HL-60 (cell line): Measurements from ENCODE around the gene SPOCK2.
"Not testable (repeated sequence)": the region's sequence is repeated elsewhere in the genome, so short reads cannot be mapped to it uniquely, and the experiment has no call there.

Experiments used
- DNase-seq, 2 experiments: peaks; one replicate each; pipeline ENCODE4 v3.0.0-alpha.2; 2010 to 2020; ENCODE audit warnings: low read depth in 1 of 2, low spot score in 1 of 2
- H3K27ac ChIP-seq: fragments of 250-450 bp; sonication (Bioruptor Pico); replicated peaks from 2 replicates; pipeline ENCODE4 v1.5.1; 2020; ENCODE audit warnings: mild to moderate bottlenecking, moderate library complexity
- H3K27me3 ChIP-seq: fragments of 250-450 bp; sonication (Bioruptor Pico); 2 replicates; pipeline ENCODE4 v1.5.1; 2021; ENCODE audit warnings: mild to moderate bottlenecking, moderate library complexity; ENCODE audit not compliant: insufficient read depth, poor library complexity, severe bottlenecking
- H3K4me3 ChIP-seq: replicated peaks from 2 replicates; pipeline ENCODE4 v1.5.1; 2011; ENCODE audit warnings: mild to moderate bottlenecking, control low read depth, low read length; ENCODE audit not compliant: insufficient read depth
- CTCF ChIP-seq: IDR thresholded peaks from one replicate; pipeline ENCODE4 v1.5.1; 2011; ENCODE audit warnings: low read length, control low read depth, inconsistent platforms; ENCODE audit not compliant: insufficient read depth
- GABPA ChIP-seq: IDR thresholded peaks from 2 replicates; pipeline ENCODE4 v1.6.1; 2012; ENCODE audit warnings: low read depth
- POLR2AphosphoS5 ChIP-seq: IDR thresholded peaks from 2 replicates; pipeline ENCODE4 v1.6.1; 2012; ENCODE audit warnings: low read depth
- SPI1 ChIP-seq: IDR thresholded peaks from 2 replicates; pipeline ENCODE4 v1.6.1; 2012; ENCODE audit warnings: low read depth, mild to moderate bottlenecking, borderline replicate concordance
- TF ChIP-seq, protein P1 (sequence below): IDR thresholded peaks from 2 replicates; pipeline ENCODE4 v1.6.1; 2012; ENCODE audit warnings: low read depth; ENCODE audit not compliant: insufficient replicate concordance

SPOCK2 gene

DNA sequence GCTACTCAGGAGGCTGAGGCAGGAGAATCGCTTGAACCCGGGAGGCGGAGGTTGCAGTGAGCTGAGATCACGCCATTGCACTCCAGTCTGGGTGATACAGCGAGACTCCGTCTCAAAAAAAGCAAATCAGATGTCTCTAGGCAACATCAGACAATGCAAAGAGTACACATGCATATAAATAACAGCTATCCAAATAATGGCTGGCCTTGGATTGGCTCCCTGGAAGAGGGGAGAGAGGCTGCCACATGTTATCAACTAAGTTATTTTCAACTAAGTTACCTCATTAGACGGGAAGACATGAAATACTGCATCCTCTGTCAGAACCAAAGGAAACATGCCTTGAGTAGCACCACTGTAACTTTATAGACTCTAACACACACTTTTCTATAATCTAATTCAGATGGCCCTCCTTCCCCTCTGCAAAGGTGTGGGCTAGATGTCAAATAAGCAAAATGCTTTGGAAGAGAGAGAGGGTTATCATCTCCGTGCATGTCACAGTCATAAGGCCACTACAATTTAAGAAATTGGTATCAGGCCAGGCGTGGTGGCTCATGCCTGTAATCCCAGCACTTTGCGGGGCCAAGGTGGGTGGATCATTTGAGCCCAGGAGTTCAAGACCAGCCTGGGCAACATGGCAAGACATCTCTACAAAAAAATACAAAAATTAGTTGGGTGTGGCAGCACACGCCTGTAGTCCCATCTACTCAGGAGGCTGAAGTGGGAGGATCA is 22.5 kb upstream of the SPOCK2 start:
- DNase-seq: no peak
- H3K4me3 ChIP-seq: no peak overlapping the region
- no peaks in the 10 kb centered on the region for H3K27me3 ChIP-seq
- TF ChIP-seq POLR2AphosphoS5 (no peak), GABPA (no peak), SPI1 (no peak)
- no peak overlapping the region for H3K27ac ChIP-seq

- H3K27ac ChIP-seq: no peak overlapping the region
- no peaks in the 10 kb centered on the region for H3K27me3 ChIP-seq
- H3K4me3 ChIP-seq: no peak overlapping the region
- no peak for DNase-seq
- TF ChIP-seq, protein P1, sequence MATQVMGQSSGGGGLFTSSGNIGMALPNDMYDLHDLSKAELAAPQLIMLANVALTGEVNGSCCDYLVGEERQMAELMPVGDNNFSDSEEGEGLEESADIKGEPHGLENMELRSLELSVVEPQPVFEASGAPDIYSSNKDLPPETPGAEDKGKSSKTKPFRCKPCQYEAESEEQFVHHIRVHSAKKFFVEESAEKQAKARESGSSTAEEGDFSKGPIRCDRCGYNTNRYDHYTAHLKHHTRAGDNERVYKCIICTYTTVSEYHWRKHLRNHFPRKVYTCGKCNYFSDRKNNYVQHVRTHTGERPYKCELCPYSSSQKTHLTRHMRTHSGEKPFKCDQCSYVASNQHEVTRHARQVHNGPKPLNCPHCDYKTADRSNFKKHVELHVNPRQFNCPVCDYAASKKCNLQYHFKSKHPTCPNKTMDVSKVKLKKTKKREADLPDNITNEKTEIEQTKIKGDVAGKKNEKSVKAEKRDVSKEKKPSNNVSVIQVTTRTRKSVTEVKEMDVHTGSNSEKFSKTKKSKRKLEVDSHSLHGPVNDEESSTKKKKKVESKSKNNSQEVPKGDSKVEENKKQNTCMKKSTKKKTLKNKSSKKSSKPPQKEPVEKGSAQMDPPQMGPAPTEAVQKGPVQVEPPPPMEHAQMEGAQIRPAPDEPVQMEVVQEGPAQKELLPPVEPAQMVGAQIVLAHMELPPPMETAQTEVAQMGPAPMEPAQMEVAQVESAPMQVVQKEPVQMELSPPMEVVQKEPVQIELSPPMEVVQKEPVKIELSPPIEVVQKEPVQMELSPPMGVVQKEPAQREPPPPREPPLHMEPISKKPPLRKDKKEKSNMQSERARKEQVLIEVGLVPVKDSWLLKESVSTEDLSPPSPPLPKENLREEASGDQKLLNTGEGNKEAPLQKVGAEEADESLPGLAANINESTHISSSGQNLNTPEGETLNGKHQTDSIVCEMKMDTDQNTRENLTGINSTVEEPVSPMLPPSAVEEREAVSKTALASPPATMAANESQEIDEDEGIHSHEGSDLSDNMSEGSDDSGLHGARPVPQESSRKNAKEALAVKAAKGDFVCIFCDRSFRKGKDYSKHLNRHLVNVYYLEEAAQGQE: no peak
- no peak for TF ChIP-seq POLR2AphosphoS5
- TF ChIP-seq CTCF: no peak
- TF ChIP-seq GABPA: no peak
- TF ChIP-seq SPI1: no peak
These were observed 21.3 kb upstream of the SPOCK2 start for GRCh38 chr10:72109636-72110157.

DNA sequence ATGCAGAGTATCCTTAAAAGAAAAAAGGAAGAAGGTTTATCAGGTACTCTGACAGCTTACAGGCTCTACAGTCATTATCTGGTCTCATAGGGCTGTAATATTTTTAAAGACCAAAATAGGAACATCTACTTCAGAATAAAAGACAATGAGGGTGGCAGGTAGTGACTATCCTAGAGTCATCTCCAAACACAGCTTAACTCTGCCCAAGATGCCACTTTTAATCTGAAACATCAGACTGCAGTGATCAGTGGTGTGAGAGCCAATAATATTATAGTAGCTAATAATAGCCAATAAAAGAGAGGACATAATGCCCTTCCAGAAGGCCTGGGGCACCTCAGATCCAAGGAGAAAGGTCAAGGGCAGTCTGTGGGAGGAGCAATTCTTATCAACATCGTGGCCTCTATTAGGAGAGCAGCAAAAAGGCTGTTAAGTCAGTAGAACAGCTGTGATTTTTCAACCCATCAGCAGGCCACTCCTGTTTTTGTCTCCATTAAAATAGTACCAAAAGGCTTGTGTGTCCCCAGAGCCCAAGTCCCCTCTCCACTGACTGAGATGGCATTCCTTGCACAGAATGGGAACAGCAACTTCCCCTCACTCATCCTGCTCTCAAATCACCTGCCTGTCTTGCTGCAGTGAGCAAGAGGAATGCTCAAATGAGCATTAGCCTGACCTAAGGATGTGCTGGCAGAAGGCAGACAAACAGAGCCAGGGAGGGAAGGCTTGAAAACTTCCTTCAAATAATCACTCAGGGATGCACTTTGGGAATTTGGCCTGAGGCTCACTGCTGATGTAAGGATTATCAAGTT is 20.7 kb upstream of the SPOCK2 start:
- no peak overlapping the region for H3K4me3 ChIP-seq
- no peak overlapping the region for H3K27ac ChIP-seq
- DNase-seq: no peak
- TF ChIP-seq GABPA: no peak
- TF ChIP-seq, protein P1: no peak
- TF ChIP-seq SPI1: no peak
- no peak for TF ChIP-seq POLR2AphosphoS5
- no peak for TF ChIP-seq CTCF
- no peaks in the 10 kb centered on the region for H3K27me3 ChIP-seq

DNA sequence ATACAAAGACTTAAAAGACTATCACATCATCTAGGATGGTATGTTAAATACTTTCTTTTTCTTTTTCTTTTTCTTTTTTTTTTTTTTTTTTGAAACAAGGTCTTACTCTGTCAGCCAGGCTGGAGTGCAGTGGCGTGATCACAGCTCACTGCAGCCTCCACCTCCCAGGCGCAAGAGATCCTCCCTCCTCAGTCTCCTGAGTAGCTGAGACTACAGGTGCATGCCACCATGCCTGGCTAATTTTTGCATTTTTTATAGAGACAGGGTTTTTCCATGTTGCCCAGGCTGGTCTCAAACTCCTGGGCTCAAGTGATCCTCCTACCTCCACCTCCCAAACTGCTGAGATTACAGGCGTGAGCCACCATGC is 19.6 kb upstream of the SPOCK2 start:
- H3K27me3 ChIP-seq, H3K4me3 ChIP-seq, H3K27ac ChIP-seq, DNase-seq: not testable (repeated sequence)
